H1 (cell line): Measurements from ENCODE around the gene GPR15LG. TPM values are rescaled to one million over a fixed set of nuclear protein-coding genes. Genes with fewer than 3 reads are reported as not detected.

Experiments
- CTCF ChIA-PET: fragments of 300-600 bp; sonication (Branson Sonifier 250); formaldehyde crosslinking; loops from one replicate; lab custom pipeline; 2021; ENCODE audit not compliant: partially characterized antibody; lab: Charles Lee
- POLR2A ChIA-PET: fragments of 300-600 bp; sonication (Branson Sonifier 250); formaldehyde crosslinking; loops from one replicate; lab custom pipeline; 2021; ENCODE audit warnings: inconsistent platforms; ENCODE audit not compliant: partially characterized antibody; lab: Charles Lee
- DNase-seq, 2 experiments: peaks; one replicate each; pipeline versions ENCODE4 v3.0.0 to v3.0.0-alpha.2; 2010 to 2022; ENCODE audit warnings: low spot score in 2 of 2, low read depth in 1 of 2, mixed read lengths in 1 of 2
- FAIRE-seq: peaks from 2 replicates; lab custom pipeline; 2011; peaks lifted over from hg19 to GRCh38; lab: Jason Lieb, UNC
- H2AFZ ChIP-seq: 2 replicates; pipeline ENCODE4 v1.8.1; 2012; ENCODE audit warnings: low read length, inconsistent platforms
- H2AK5ac ChIP-seq: 2 replicates; pipeline ENCODE4 v1.6.1; 2013; ENCODE audit warnings: low read depth, low read length
- H2BK120ac ChIP-seq: replicated peaks from 2 replicates; pipeline ENCODE3; 2013; ENCODE audit warnings: low read depth, low read length, inconsistent platforms
- H2BK12ac ChIP-seq: 2 replicates; pipeline ENCODE4 v1.6.1; 2013; ENCODE audit warnings: low read depth, low read length
- H2BK15ac ChIP-seq: 2 replicates; pipeline ENCODE4 v1.6.1; 2013; ENCODE audit warnings: low read length
- H2BK20ac ChIP-seq: 2 replicates; pipeline ENCODE4 v1.6.1; 2013; ENCODE audit warnings: low read length
- H2BK5ac ChIP-seq: 2 replicates; pipeline ENCODE4 v1.6.1; 2013; ENCODE audit warnings: low read depth, low read length
- H3K14ac ChIP-seq: 2 replicates; pipeline ENCODE4 v1.6.1; 2013; ENCODE audit warnings: inconsistent platforms; ENCODE audit not compliant: insufficient read length
- H3K18ac ChIP-seq: 2 replicates; pipeline ENCODE4 v1.6.1; 2013; ENCODE audit warnings: low read length; ENCODE audit errors: extremely low read depth
- H3K23ac ChIP-seq: 2 replicates; pipeline ENCODE4 v1.6.1; 2013; ENCODE audit warnings: inconsistent platforms; ENCODE audit not compliant: insufficient read length
- H3K23me2 ChIP-seq: 2 replicates; pipeline ENCODE4 v1.6.1; 2013; ENCODE audit warnings: low read depth, low read length
- H3K27ac ChIP-seq: 2 replicates; pipeline ENCODE4 v1.6.1; 2011; ENCODE audit warnings: low read depth, low read length, inconsistent platforms
- H3K27me3 ChIP-seq, 4 experiments: replicated peaks in 1 of 4; 1 replicate in 1 of 4; 2 replicates in 3 of 4; pipeline versions ENCODE4 v1.6.1 to v1.8.1; 2011 to 2013; ENCODE audit warnings: low read length in 3 of 4, mild to moderate bottlenecking in 3 of 4, inconsistent platforms in 2 of 4, mixed read lengths in 2 of 4, moderate library complexity in 1 of 4; ENCODE audit not compliant: control insufficient read depth in 3 of 4, insufficient read depth in 3 of 4; ENCODE audit errors: extremely low read depth in 1 of 4
- H3K36me3 ChIP-seq, 4 experiments: 2 replicates each; pipeline versions ENCODE4 v1.6.1 to v1.8.1; 2011 to 2013; ENCODE audit warnings: mild to moderate bottlenecking in 4 of 4, low read length in 3 of 4, moderate library complexity in 2 of 4, control low read depth in 1 of 4, inconsistent platforms in 1 of 4; ENCODE audit not compliant: insufficient read depth in 4 of 4, control insufficient read depth in 2 of 4
- H3K4ac ChIP-seq: replicated peaks from 2 replicates; pipeline ENCODE3; 2013; ENCODE audit warnings: low read length, low read depth, mixed read lengths, inconsistent platforms; ENCODE audit not compliant: insufficient read length
- H3K4me1 ChIP-seq, 4 experiments: replicated peaks in 1 of 4; 1 replicate in 1 of 4; 2 replicates in 3 of 4; pipeline versions ENCODE4 v1.6.1 to v1.8.1; 2011 to 2013; ENCODE audit warnings: low read length in 3 of 4, inconsistent platforms in 2 of 4, mixed read lengths in 1 of 4; ENCODE audit not compliant: insufficient read depth in 4 of 4, control insufficient read depth in 3 of 4
- H3K4me2 ChIP-seq, 2 experiments: 2 replicates each; pipeline versions ENCODE4 v1.6.1 to v1.8.1; 2011 to 2013; ENCODE audit warnings: low read depth in 2 of 2, low read length in 2 of 2, control low read depth in 1 of 2, inconsistent platforms in 1 of 2, mild to moderate bottlenecking in 1 of 2; ENCODE audit not compliant: insufficient read depth in 1 of 2
- H3K4me3 ChIP-seq, 4 experiments: fragments of 200-600, 300-600 bp in 1 of 4; sonication (generic), shearing (Covaris generic), sonication (Bioruptor Twin) in 1 of 4; 2 replicates each; pipeline versions ENCODE4 v1.5.1 to v1.8.1; 2011 to 2016; ENCODE audit warnings: low read length in 4 of 4, low read depth in 3 of 4, control low read depth in 2 of 4, inconsistent platforms in 2 of 4, mild to moderate bottlenecking in 2 of 4, mixed read lengths in 1 of 4, moderate library complexity in 1 of 4; ENCODE audit not compliant: insufficient read depth in 2 of 4; ENCODE audit errors: extremely low read depth in 1 of 4
- H3K56ac ChIP-seq: replicated peaks from 2 replicates; pipeline ENCODE3; 2013; ENCODE audit warnings: low read depth, mild to moderate bottlenecking, mixed read lengths, low read length, inconsistent platforms; ENCODE audit not compliant: insufficient read length
- H3K79me1 ChIP-seq: 2 replicates; pipeline ENCODE4 v1.6.1; 2013; ENCODE audit warnings: low read depth, low read length, control low read depth
- H3K79me2 ChIP-seq, 2 experiments: 2 replicates each; pipeline versions ENCODE4 v1.6.1 to v1.8.1; 2012 to 2013; ENCODE audit warnings: low read length in 2 of 2, mild to moderate bottlenecking in 2 of 2, inconsistent platforms in 1 of 2; ENCODE audit not compliant: insufficient read depth in 2 of 2, control insufficient read depth in 1 of 2
- H3K9ac ChIP-seq, 4 experiments: replicated peaks in 1 of 4; 1 replicate in 1 of 4; 2 replicates in 3 of 4; pipeline versions ENCODE4 v1.6.1 to v1.8.1; 2011 to 2013; ENCODE audit warnings: low read depth in 3 of 4, low read length in 3 of 4, control low read depth in 2 of 4, mild to moderate bottlenecking in 2 of 4, moderate library complexity in 2 of 4, inconsistent platforms in 1 of 4; ENCODE audit errors: extremely low read depth in 1 of 4
- H3K9me3 ChIP-seq, 2 experiments: 2 replicates each; pipeline versions ENCODE4 v1.6.1 to v1.8.1; 2012 to 2013; ENCODE audit warnings: mild to moderate bottlenecking in 2 of 2, moderate library complexity in 2 of 2, control low read depth in 1 of 2, inconsistent platforms in 1 of 2, low read depth in 1 of 2, low read length in 1 of 2, mixed read lengths in 1 of 2; ENCODE audit not compliant: insufficient read depth in 2 of 2
- H4K20me1 ChIP-seq, 2 experiments: replicated peaks in 1 of 2; 2 replicates each; pipeline versions ENCODE3 to v1.8.1; 2011 to 2013; ENCODE audit warnings: inconsistent platforms in 2 of 2, low read length in 2 of 2, mild to moderate bottlenecking in 1 of 2; ENCODE audit not compliant: insufficient read depth in 2 of 2, control insufficient read depth in 1 of 2
- H4K5ac ChIP-seq: 2 replicates; pipeline ENCODE4 v1.6.1; 2013; ENCODE audit warnings: low read length, low read depth, mixed read lengths, inconsistent platforms; ENCODE audit not compliant: insufficient read length
- H4K8ac ChIP-seq: 2 replicates; pipeline ENCODE4 v1.8.0; 2013; ENCODE audit warnings: mild to moderate bottlenecking, moderate library complexity, low read length, inconsistent platforms; ENCODE audit not compliant: insufficient read depth; ENCODE audit errors: extremely low read depth
- H4K91ac ChIP-seq: replicated peaks from 2 replicates; pipeline ENCODE3; 2013; ENCODE audit warnings: low read length, mixed read lengths, inconsistent platforms; ENCODE audit not compliant: insufficient read length
- POLR2A ChIP-seq, 2 experiments: IDR thresholded peaks; 1 replicate in 1 of 2; 2 replicates in 1 of 2; pipeline ENCODE4 v1.6.1; 2011; ENCODE audit warnings: low read depth in 2 of 2, low read length in 2 of 2, mild to moderate bottlenecking in 2 of 2; ENCODE audit errors: control extremely low read depth in 1 of 2
- RFX5 ChIP-seq: IDR thresholded peaks from 2 replicates; pipeline ENCODE4 v1.6.1; 2011; ENCODE audit warnings: low read depth, low read length, improper control_type of control experiment, borderline replicate concordance
- polyA plus RNA-seq, 7 experiments: library from polyadenylated mRNA; depleted of rRNA in 3 of 7; stranded (reverse) in 5 of 7; unstranded in 2 of 7; fragments of >200 nt in 5 of 7; fragments of 200-250 nt in 2 of 7; gene quantifications; 1 replicate in 5 of 7; 2 replicates in 1 of 7; 4 replicates in 1 of 7; pipeline versions ENCODE4 v1.2.1 to v1.2.3, GENCODE V29; 2011 to 2013; ENCODE audit warnings: missing spikeins in 2 of 7, mixed read lengths in 2 of 7
- total RNA-seq: library from RNA; stranded (reverse); fragmentation: NEBNext Ultra II Directional; extraction: Animal tissue kit (Norgen Biotek cat#: 25700); gene quantifications from 2 replicates; pipeline ENCODE4 v1.2.1, GENCODE V29; 2021

The GPR15LG gene
- total and polyA plus RNA-seq, 2 of the 8 experiments (the other 6 are each of a cell fraction or from before 2014, with no cell fraction given) = not detected

- H3K56ac ChIP-seq = no peak overlapping the region
- TF ChIP-seq RFX5 (no peak), POLR2A (IDR thresholded peaks at IDR 0.05; ENCODE audit: control extremely low read depth in 1 of 2, low read depth in 2 of 2, low read length in 2 of 2) (no peak)
- H3K27me3 ChIP-seq = no peaks in the 10 kb centered on the region
- H3K4me3 ChIP-seq = no peak overlapping the region
- no peak overlapping the region for H3K18ac ChIP-seq
- no peak overlapping the region for H2AK5ac ChIP-seq
- CTCF ChIA-PET = interaction anchor here (0.9 to 1.0 kb wide), 2 partner anchors 50 to 59 kb away, joined by 3 read pairs; no protein-coding TSS in a partner anchor
- H3K9ac ChIP-seq = no peak overlapping the region
- no peak overlapping the region for H2BK20ac ChIP-seq
- H2BK120ac ChIP-seq = no peak overlapping the region
- H4K5ac ChIP-seq = no peak overlapping the region
- POLR2A ChIA-PET = interaction anchor here (1.6 kb wide), 1 partner anchor 13 kb away, joined by 4 read pairs; no protein-coding TSS in a partner anchor
- H3K9me3 ChIP-seq = no peaks in the 10 kb centered on the region
- H3K36me3 ChIP-seq = peaks cover 3 to 53% (median 33%) of the 10 kb centered on the region in 4 experiments; a peak in 7 of 8 replicates
- no peaks in the 10 kb centered on the region for H3K79me2 ChIP-seq
- H4K91ac ChIP-seq = no peak overlapping the region
- no peak overlapping the region for H2BK5ac ChIP-seq
- H3K27ac ChIP-seq = no peak overlapping the region
- H2BK15ac ChIP-seq = no peak overlapping the region
- H3K23ac ChIP-seq = no peak overlapping the region
- H2AFZ ChIP-seq = no peak overlapping the region
- H3K14ac ChIP-seq = no peak overlapping the region
- FAIRE-seq (no peak), DNase-seq (no peak)
- no peak overlapping the region for H2BK12ac ChIP-seq
- H3K4me1 ChIP-seq = no peaks in the 10 kb centered on the region
- H3K79me1 ChIP-seq = no peaks in the 10 kb centered on the region
- no peak overlapping the region for H4K8ac ChIP-seq
- no peaks in the 10 kb centered on the region for H4K20me1 ChIP-seq
- no peaks in the 10 kb centered on the region for H3K23me2 ChIP-seq
- no peak overlapping the region for H3K4me2 ChIP-seq
- H3K4ac ChIP-seq = no peak overlapping the region
These were observed 20.8 kb upstream of the GPR15LG start for GRCh38 chr10:84152769-84153168.
